HepG2 (cell line): ENCODE measurements around the gene PARP3. TPM values are rescaled to one million over a fixed set of nuclear protein-coding genes. Genes with fewer than 3 reads are reported as not detected.
A peak's percentile ranks its signal among the peaks of the same experiment; 100 is the strongest.

Source experiments
- KDM5A ChIP-seq: fragments of 200-600 bp; sonication (generic); IDR thresholded peaks from 2 replicates; pipeline ENCODE4 v1.7.0; 2018; ENCODE audit warnings: antibody characterized with exemption, mild to moderate bottlenecking, low read length, borderline replicate concordance
- LCORL ChIP-seq, 2 experiments: fragments of 450-650 bp in 1 of 2; sonication (generic) in 1 of 2; formaldehyde crosslinking in 1 of 2; IDR thresholded peaks; 2 replicates each; pipeline versions ENCODE4 v1.5.0 to v1.6.1; 2017 to 2020; ENCODE audit warnings: antibody characterized with exemption in 1 of 2, missing genetic modification reagents in 1 of 2
- MED13 ChIP-seq: sonication (generic); formaldehyde crosslinking; IDR thresholded peaks from 2 replicates; pipeline ENCODE4 v1.5.0; 2020; ENCODE audit warnings: missing genetic modification reagents
- MIER2 ChIP-seq: IDR thresholded peaks from 2 replicates; pipeline ENCODE4 v1.6.1; 2016; ENCODE audit warnings: missing biosample characterization, missing genetic modification reagents
- MTA1 ChIP-seq: sonication (generic); formaldehyde crosslinking; IDR thresholded peaks from 2 replicates; pipeline ENCODE4 v1.4.0; 2020; ENCODE audit warnings: missing genetic modification reagents, mild to moderate bottlenecking, borderline replicate concordance
- NFRKB ChIP-seq: fragments of 450-650 bp; IDR thresholded peaks from 2 replicates; pipeline ENCODE4 v1.6.1; 2017
- NFYB ChIP-seq: sonication (generic); formaldehyde crosslinking; IDR thresholded peaks from 2 replicates; pipeline ENCODE4 v1.4.0; 2020; ENCODE audit warnings: missing genetic modification reagents
- NR2F6 ChIP-seq, 2 experiments: IDR thresholded peaks; 2 replicates each; pipeline ENCODE4 v1.6.1; 2016; ENCODE audit warnings: antibody characterized with exemption in 1 of 2, mild to moderate bottlenecking in 1 of 2
- RORA ChIP-seq: sonication (generic); formaldehyde crosslinking; IDR thresholded peaks from 2 replicates; pipeline ENCODE4 v1.5.0; 2020; ENCODE audit warnings: mild to moderate bottlenecking, missing genetic modification reagents, moderate library complexity
- RXRA ChIP-seq: sonication (generic); formaldehyde crosslinking; IDR thresholded peaks from 2 replicates; pipeline ENCODE4 v1.5.1; 2020; ENCODE audit warnings: missing genetic modification reagents
- SETDB1 ChIP-seq: sonication (generic); formaldehyde crosslinking; IDR thresholded peaks from 2 replicates; pipeline ENCODE4 v1.5.1; 2020; ENCODE audit warnings: missing genetic modification reagents, mild to moderate bottlenecking, borderline replicate concordance
- SIN3A ChIP-seq: IDR thresholded peaks from 2 replicates; pipeline ENCODE4 v1.6.1; 2011; ENCODE audit warnings: low read depth, mild to moderate bottlenecking, control low read depth, low read length, borderline replicate concordance
- SIN3B ChIP-seq: fragments of 150-350 bp; IDR thresholded peaks from 2 replicates; pipeline ENCODE4 v1.6.1; 2014; ENCODE audit warnings: low read length
- TOPORS ChIP-seq: sonication (generic); formaldehyde crosslinking; IDR thresholded peaks from 2 replicates; pipeline ENCODE4 v1.8.0; 2023; ENCODE audit warnings: mild to moderate bottlenecking, missing genetic modification reagents
- ZMAT3 ChIP-seq: sonication (generic); formaldehyde crosslinking; conservative IDR thresholded peaks from 2 replicates; pipeline ENCODE4 v1.7.0; 2021; ENCODE audit warnings: missing genetic modification reagents
- ZNF225 ChIP-seq: sonication (generic); formaldehyde crosslinking; IDR thresholded peaks from 2 replicates; pipeline ENCODE4 v1.4.0; 2020; ENCODE audit warnings: mild to moderate bottlenecking, missing genetic modification reagents
- ZNF331 ChIP-seq: sonication (generic); formaldehyde crosslinking; IDR thresholded peaks from 2 replicates; pipeline ENCODE4 v1.4.0; 2020; ENCODE audit warnings: missing genetic modification reagents
- ZNF335 ChIP-seq: sonication (generic); formaldehyde crosslinking; IDR thresholded peaks from 2 replicates; pipeline ENCODE4 v1.4.0; 2020; ENCODE audit warnings: missing genetic modification reagents
- ZNF446 ChIP-seq: sonication (generic); formaldehyde crosslinking; IDR thresholded peaks from 2 replicates; pipeline ENCODE4 v1.5.0; 2020; ENCODE audit warnings: mild to moderate bottlenecking, missing genetic modification reagents
- ZZZ3 ChIP-seq: sonication (generic); formaldehyde crosslinking; IDR thresholded peaks from 2 replicates; pipeline ENCODE4 v1.4.0; 2020; ENCODE audit warnings: missing genetic modification reagents, mild to moderate bottlenecking, borderline replicate concordance
- polyA plus RNA-seq, 8 experiments: library from polyadenylated mRNA; depleted of rRNA in 3 of 8; stranded (reverse) in 7 of 8; unstranded in 1 of 8; fragments of >200 nt; fragmentation: Illumina TruSeq in 4 of 8; extraction: Trizol in 4 of 8; gene quantifications; 2 replicates each; pipeline versions ENCODE4 v1.2.1 to v1.2.3, GENCODE V29; 2011 to 2016; ENCODE audit warnings: low read depth in 4 of 8, missing spikeins in 1 of 8, mixed read lengths in 1 of 8; ENCODE audit not compliant: insufficient read depth in 1 of 8
- total RNA-seq, 5 experiments: library from RNA; depleted of rRNA; stranded (reverse); fragments of >200 nt; fragmentation: Illumina TruSeq; extraction: Trizol; gene quantifications; 2 replicates each; pipeline ENCODE4 v1.2.3, GENCODE V29; 2016; ENCODE audit warnings: low read depth in 1 of 5
- TF ChIP-seq, protein P1 (sequence below): sonication (generic); formaldehyde crosslinking; IDR thresholded peaks from 2 replicates; pipeline ENCODE4 v1.5.0; 2020; ENCODE audit warnings: missing genetic modification reagents
- TF ChIP-seq, protein P2 (sequence below): sonication (generic); formaldehyde crosslinking; conservative IDR thresholded peaks from 2 replicates; pipeline ENCODE4 v1.4.0; 2020; ENCODE audit warnings: missing genetic modification reagents
- TF ChIP-seq, protein P3 (sequence below): sonication (generic); formaldehyde crosslinking; IDR thresholded peaks from 2 replicates; pipeline ENCODE4 v1.5.0; 2020; ENCODE audit warnings: missing genetic modification reagents
- TF ChIP-seq, protein P4 (sequence below): sonication (generic); formaldehyde crosslinking; IDR thresholded peaks from 2 replicates; pipeline ENCODE4 v1.9.0; 2021; ENCODE audit warnings: missing genetic modification reagents, borderline replicate concordance

PARP3 gene
- total and polyA plus RNA-seq, 2 of the 13 experiments (the other 11 are each of a cell fraction or from before 2014, with no cell fraction given): 11.2 to 21.5 TPM

DNA sequence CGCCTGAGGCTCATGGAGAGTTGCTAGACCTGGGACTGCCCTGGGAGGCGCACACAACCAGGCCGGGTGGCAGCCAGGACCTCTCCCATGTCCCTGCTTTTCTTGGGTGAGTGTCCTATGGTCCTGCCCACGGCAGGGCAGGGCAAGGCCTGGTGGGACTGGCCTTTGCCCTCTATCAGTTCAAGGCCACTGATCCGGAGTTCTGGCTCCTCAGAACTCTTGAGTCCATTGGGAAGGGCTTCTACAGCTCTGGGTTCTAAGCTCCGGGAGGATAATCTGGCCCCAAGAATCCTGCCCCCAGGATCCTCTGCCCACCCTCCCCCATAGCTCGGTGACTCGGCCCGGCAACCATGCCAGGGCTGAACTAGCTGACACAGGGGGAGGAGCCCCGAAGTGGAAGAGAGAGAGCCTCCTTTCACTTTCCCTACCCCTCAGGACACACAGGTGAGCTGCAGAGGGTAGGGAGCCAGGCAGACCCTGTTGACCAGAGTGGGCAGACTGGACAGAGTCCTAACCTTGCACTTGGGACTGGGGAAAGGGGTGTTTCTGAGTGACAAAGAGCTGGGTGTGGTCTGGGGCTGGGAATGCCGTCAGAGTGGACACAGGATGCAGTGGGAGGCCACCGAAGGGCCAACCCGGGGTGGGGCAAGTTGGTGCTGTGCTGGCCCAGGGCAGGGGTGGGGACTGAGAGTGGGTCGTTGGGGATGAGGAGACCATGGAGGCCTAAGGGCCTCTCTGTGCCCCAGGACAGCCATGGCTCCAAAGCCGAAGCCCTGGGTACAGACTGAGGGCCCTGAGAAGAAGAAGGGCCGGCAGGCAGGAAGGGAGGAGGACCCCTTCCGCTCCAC, 664 bp downstream of the PARP3 start (continued):
- TF ChIP-seq, protein P1, sequence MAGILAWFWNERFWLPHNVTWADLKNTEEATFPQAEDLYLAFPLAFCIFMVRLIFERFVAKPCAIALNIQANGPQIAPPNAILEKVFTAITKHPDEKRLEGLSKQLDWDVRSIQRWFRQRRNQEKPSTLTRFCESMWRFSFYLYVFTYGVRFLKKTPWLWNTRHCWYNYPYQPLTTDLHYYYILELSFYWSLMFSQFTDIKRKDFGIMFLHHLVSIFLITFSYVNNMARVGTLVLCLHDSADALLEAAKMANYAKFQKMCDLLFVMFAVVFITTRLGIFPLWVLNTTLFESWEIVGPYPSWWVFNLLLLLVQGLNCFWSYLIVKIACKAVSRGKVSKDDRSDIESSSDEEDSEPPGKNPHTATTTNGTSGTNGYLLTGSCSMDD: no peak
- TF ChIP-seq RORA (CRISPR knock-in tag): no peak
- TF ChIP-seq ZNF225 (CRISPR knock-in tag): 0 out of 2 replicates have a peak, but pooled peaks have one; percentile 21
- TF ChIP-seq ZNF446 (CRISPR knock-in tag): no peak
- TF ChIP-seq MTA1 (CRISPR knock-in tag): no peak; the same call in 1 of the 2 replicates
- TF ChIP-seq TOPORS: no peak; the same call in 1 of the 2 replicates
- no peak for TF ChIP-seq LCORL (IDR thresholded peaks at IDR 0.05)
- TF ChIP-seq LCORL (CRISPR knock-in tag; IDR thresholded peaks at IDR 0.05): no peak
- TF ChIP-seq NR2F6 (IDR thresholded peaks at IDR 0.05): 0 out of 2 replicates have a peak, but pooled peaks have one; percentile 10
- peak; percentile 27; the same call in 1 of the 2 replicates for TF ChIP-seq NR2F6 (CRISPR knock-in tag; IDR thresholded peaks at IDR 0.05)
- TF ChIP-seq RXRA (CRISPR knock-in tag): no peak; the same call in 1 of the 2 replicates
- TF ChIP-seq SETDB1: no peak
- no peak for TF ChIP-seq KDM5A
- TF ChIP-seq SIN3B: no peak
- TF ChIP-seq MIER2: no peak
- TF ChIP-seq, protein P2, sequence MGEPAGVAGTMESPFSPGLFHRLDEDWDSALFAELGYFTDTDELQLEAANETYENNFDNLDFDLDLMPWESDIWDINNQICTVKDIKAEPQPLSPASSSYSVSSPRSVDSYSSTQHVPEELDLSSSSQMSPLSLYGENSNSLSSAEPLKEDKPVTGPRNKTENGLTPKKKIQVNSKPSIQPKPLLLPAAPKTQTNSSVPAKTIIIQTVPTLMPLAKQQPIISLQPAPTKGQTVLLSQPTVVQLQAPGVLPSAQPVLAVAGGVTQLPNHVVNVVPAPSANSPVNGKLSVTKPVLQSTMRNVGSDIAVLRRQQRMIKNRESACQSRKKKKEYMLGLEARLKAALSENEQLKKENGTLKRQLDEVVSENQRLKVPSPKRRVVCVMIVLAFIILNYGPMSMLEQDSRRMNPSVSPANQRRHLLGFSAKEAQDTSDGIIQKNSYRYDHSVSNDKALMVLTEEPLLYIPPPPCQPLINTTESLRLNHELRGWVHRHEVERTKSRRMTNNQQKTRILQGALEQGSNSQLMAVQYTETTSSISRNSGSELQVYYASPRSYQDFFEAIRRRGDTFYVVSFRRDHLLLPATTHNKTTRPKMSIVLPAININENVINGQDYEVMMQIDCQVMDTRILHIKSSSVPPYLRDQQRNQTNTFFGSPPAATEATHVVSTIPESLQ (CRISPR knock-in tag): no peak
- TF ChIP-seq ZNF335: no peak
- TF ChIP-seq ZNF331: no peak
- TF ChIP-seq, protein P3, sequence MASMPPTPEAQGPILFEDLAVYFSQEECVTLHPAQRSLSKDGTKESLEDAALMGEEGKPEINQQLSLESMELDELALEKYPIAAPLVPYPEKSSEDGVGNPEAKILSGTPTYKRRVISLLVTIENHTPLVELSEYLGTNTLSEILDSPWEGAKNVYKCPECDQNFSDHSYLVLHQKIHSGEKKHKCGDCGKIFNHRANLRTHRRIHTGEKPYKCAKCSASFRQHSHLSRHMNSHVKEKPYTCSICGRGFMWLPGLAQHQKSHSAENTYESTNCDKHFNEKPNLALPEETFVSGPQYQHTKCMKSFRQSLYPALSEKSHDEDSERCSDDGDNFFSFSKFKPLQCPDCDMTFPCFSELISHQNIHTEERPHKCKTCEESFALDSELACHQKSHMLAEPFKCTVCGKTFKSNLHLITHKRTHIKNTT (CRISPR knock-in tag): no peak
- no peak for TF ChIP-seq ZMAT3 (CRISPR knock-in tag)
- TF ChIP-seq, protein P4, sequence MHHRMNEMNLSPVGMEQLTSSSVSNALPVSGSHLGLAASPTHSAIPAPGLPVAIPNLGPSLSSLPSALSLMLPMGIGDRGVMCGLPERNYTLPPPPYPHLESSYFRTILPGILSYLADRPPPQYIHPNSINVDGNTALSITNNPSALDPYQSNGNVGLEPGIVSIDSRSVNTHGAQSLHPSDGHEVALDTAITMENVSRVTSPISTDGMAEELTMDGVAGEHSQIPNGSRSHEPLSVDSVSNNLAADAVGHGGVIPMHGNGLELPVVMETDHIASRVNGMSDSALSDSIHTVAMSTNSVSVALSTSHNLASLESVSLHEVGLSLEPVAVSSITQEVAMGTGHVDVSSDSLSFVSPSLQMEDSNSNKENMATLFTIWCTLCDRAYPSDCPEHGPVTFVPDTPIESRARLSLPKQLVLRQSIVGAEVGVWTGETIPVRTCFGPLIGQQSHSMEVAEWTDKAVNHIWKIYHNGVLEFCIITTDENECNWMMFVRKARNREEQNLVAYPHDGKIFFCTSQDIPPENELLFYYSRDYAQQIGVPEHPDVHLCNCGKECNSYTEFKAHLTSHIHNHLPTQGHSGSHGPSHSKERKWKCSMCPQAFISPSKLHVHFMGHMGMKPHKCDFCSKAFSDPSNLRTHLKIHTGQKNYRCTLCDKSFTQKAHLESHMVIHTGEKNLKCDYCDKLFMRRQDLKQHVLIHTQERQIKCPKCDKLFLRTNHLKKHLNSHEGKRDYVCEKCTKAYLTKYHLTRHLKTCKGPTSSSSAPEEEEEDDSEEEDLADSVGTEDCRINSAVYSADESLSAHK: no peak
- no peak for TF ChIP-seq SIN3A
- no peak for TF ChIP-seq NFRKB
- TF ChIP-seq NFYB (CRISPR knock-in tag): no peak
- TF ChIP-seq MED13 (CRISPR knock-in tag): no peak; the same call in 1 of the 2 replicates
- TF ChIP-seq ZZZ3 (CRISPR knock-in tag): no peak
